HG03025 (cell line): ENCODE results near the gene HNF1A.

Experiments
- ATAC-seq: cut with Tn5 transposase; IDR thresholded peaks from one replicate; pipeline ENCODE4 v1.9.1; 2021; ENCODE audit warnings: mild to moderate bottlenecking, moderate library complexity; ENCODE audit not compliant: unreplicated experiment, low FRiP score

The HNF1A gene

GRCh38 chr12:120984351-120984898, 6.1 kb downstream of the HNF1A start:
- no peak for ATAC-seq

GRCh38 chr12:120988234-120988633, 9.9 kb downstream of the HNF1A start:
- no peak for ATAC-seq

GRCh38 chr12:120988658-120989057, 10.3 kb downstream of the HNF1A start:
- no peak for ATAC-seq

GRCh38 chr12:120989687-120990086, 11.3 kb downstream of the HNF1A start:
- ATAC-seq = no peak

GRCh38 chr12:120990487-120991055, 12.2 kb downstream of the HNF1A start:
- ATAC-seq = no peak

GRCh38 chr12:120991965-120992364, 13.6 kb downstream of the HNF1A start:
- ATAC-seq = no peak

GRCh38 chr12:120992989-120993388, 14.6 kb downstream of the HNF1A start:
- ATAC-seq = no peak

- ATAC-seq = no peak
These were observed 15.2 kb downstream of the HNF1A start for GRCh38 chr12:120993496-120993895.

GRCh38 chr12:120994059-120994458, 15.7 kb downstream of the HNF1A start:
- ATAC-seq = no peak

- no peak for ATAC-seq
These were observed 16.4 kb downstream of the HNF1A start for GRCh38 chr12:120994589-120995337.

GRCh38 chr12:120996133-120996746, 17.9 kb downstream of the HNF1A start:
- ATAC-seq = no peak

GRCh38 chr12:120997448-120997847, 19.1 kb downstream of the HNF1A start:
- ATAC-seq = no peak

GRCh38 chr12:120998435-120998834, 20.1 kb downstream of the HNF1A start:
- no peak for ATAC-seq

GRCh38 chr12:120999191-121000120, 21.1 kb downstream of the HNF1A start:
- no peak for ATAC-seq

GRCh38 chr12:121000530-121000929, 22.2 kb downstream of the HNF1A start:
- ATAC-seq = no peak

GRCh38 chr12:121001060-121001459, 22.7 kb downstream of the HNF1A start:
- no peak for ATAC-seq

GRCh38 chr12:121001841-121002483, 23.6 kb downstream of the HNF1A start:
- no peak for ATAC-seq

- ATAC-seq = no peak
These were observed 25.3 kb downstream of the HNF1A start for GRCh38 chr12:121003650-121004049.

- ATAC-seq = no peak
These were observed 26.0 kb downstream of the HNF1A start for GRCh38 chr12:121004253-121004815.

- no peak for ATAC-seq
These were observed 27.0 kb downstream of the HNF1A start for GRCh38 chr12:121005346-121005815.
